IMR-90 (cell line): Measurements from ENCODE around the gene NLRC3. TPM values are rescaled to one million over a fixed set of nuclear protein-coding genes. Genes with fewer than 3 reads are reported as not detected.

Source experiments
- ATAC-seq: fragments of 200-7000 bp; cut with Tn5 transposase; 2 replicates; pipeline ENCODE4 v1.9.1; 2020; ENCODE audit warnings: low read depth, mild to moderate bottlenecking, moderate library complexity
- BruUV-seq: library from RNA; stranded (reverse); fragments of 400-500 nt; replicated peaks from 2 replicates; lab custom pipeline; 2021; lab: Mats Ljungman, UMichigan
- CTCF ChIA-PET: fragments of 300-600 bp; formaldehyde crosslinking; extraction: SDS; loops from one replicate; lab custom pipeline; 2021; ENCODE audit warnings: antibody characterized with exemption; lab: Yijun Ruan, JAX
- POLR2A ChIA-PET: fragments of 300-600 bp; sonication (Branson Sonifier 250); formaldehyde crosslinking; loops from one replicate; lab custom pipeline; 2022; ENCODE audit warnings: antibody characterized with exemption; ENCODE audit not compliant: unreplicated experiment; lab: Charles Lee
- DNase-seq: peaks from one replicate; pipeline ENCODE4 v3.0.0; 2013
- H2AFZ ChIP-seq: replicated peaks from 2 replicates; pipeline ENCODE3; 2013; ENCODE audit warnings: low read length, mild to moderate bottlenecking; ENCODE audit not compliant: poor library complexity
- H2AK5ac ChIP-seq: 2 replicates; pipeline ENCODE4 v1.6.1; 2013; ENCODE audit warnings: low read depth, low read length, inconsistent platforms
- H2AK9ac ChIP-seq: replicated peaks from 2 replicates; pipeline ENCODE3; 2013; ENCODE audit warnings: mild to moderate bottlenecking, low read depth, low read length, moderate library complexity; ENCODE audit not compliant: poor library complexity
- H2BK120ac ChIP-seq: 2 replicates; pipeline ENCODE4 v1.6.1; 2013; ENCODE audit warnings: low read depth, low read length, inconsistent platforms
- H2BK15ac ChIP-seq: 3 replicates; pipeline ENCODE4 v1.6.1; 2013; ENCODE audit warnings: low read depth, low read length, inconsistent platforms
- H2BK20ac ChIP-seq: 2 replicates; pipeline ENCODE4 v1.6.1; 2013; ENCODE audit warnings: low read depth, mild to moderate bottlenecking, inconsistent platforms, low read length, moderate library complexity
- H2BK5ac ChIP-seq: 2 replicates; pipeline ENCODE4 v1.6.1; 2013; ENCODE audit warnings: mild to moderate bottlenecking, low read depth, low read length, inconsistent platforms; ENCODE audit not compliant: poor library complexity, severe bottlenecking
- H3K14ac ChIP-seq: replicated peaks from 2 replicates; pipeline ENCODE4 v1.6.1; 2013; ENCODE audit warnings: low read depth, low read length, inconsistent platforms
- H3K18ac ChIP-seq: 2 replicates; pipeline ENCODE4 v1.6.1; 2013; ENCODE audit warnings: low read depth, low read length, control low read depth
- H3K23ac ChIP-seq: 2 replicates; pipeline ENCODE4 v1.6.1; 2013; ENCODE audit warnings: low read depth, low read length, inconsistent platforms
- H3K27ac ChIP-seq: 2 replicates; pipeline ENCODE4 v1.5.1; 2013; ENCODE audit warnings: mild to moderate bottlenecking, control low read depth, low read length; ENCODE audit not compliant: insufficient read depth
- H3K27me3 ChIP-seq: 2 replicates; pipeline ENCODE4 v1.6.1; 2013; ENCODE audit warnings: low read length; ENCODE audit not compliant: control insufficient read depth, insufficient read depth
- H3K36me3 ChIP-seq: 2 replicates; pipeline ENCODE4 v1.6.1; 2013; ENCODE audit warnings: low read length, mixed read lengths; ENCODE audit not compliant: control insufficient read depth, insufficient read depth
- H3K4ac ChIP-seq: 2 replicates; pipeline ENCODE4 v1.6.1; 2013; ENCODE audit warnings: low read depth, low read length, inconsistent platforms
- H3K4me1 ChIP-seq: 2 replicates; pipeline ENCODE4 v1.6.1; 2013; ENCODE audit warnings: low read length, mixed read lengths; ENCODE audit not compliant: control insufficient read depth, insufficient read depth
- H3K4me2 ChIP-seq: 2 replicates; pipeline ENCODE4 v1.6.1; 2013; ENCODE audit warnings: low read depth, mild to moderate bottlenecking, control low read depth, low read length, moderate library complexity
- H3K4me3 ChIP-seq: 2 replicates; pipeline ENCODE4 v1.5.1; 2013; ENCODE audit warnings: low read depth, mild to moderate bottlenecking, control low read depth, low read length, moderate library complexity; ENCODE audit not compliant: insufficient read depth
- H3K56ac ChIP-seq: 2 replicates; pipeline ENCODE4 v1.6.1; 2013; ENCODE audit warnings: low read length, inconsistent platforms; ENCODE audit not compliant: insufficient read depth; ENCODE audit errors: extremely low read depth
- H3K79me1 ChIP-seq, 2 experiments: 2 replicates each; pipeline ENCODE4 v1.6.1; 2013; ENCODE audit warnings: low read length in 2 of 2, inconsistent platforms in 1 of 2, low read depth in 1 of 2
- H3K9ac ChIP-seq: 2 replicates; pipeline ENCODE4 v1.6.1; 2013; ENCODE audit warnings: low read depth, low read length, control low read depth
- H3K9me1 ChIP-seq: 2 replicates; pipeline ENCODE4 v1.6.1; 2013; ENCODE audit warnings: low read length, inconsistent platforms; ENCODE audit not compliant: insufficient read depth
- H3K9me3 ChIP-seq: 2 replicates; pipeline ENCODE4 v1.6.1; 2013; ENCODE audit warnings: low read length; ENCODE audit not compliant: control insufficient read depth, insufficient read depth
- H4K20me1 ChIP-seq: 2 replicates; pipeline ENCODE4 v1.6.1; 2013; ENCODE audit warnings: low read length, inconsistent platforms; ENCODE audit not compliant: insufficient read depth
- H4K5ac ChIP-seq: 2 replicates; pipeline ENCODE4 v1.6.1; 2013; ENCODE audit warnings: mild to moderate bottlenecking, low read depth, low read length, control low read depth
- H4K8ac ChIP-seq, 2 experiments: 2 replicates each; pipeline ENCODE4 v1.6.1; 2013; ENCODE audit warnings: low read depth in 2 of 2, low read length in 2 of 2, control low read depth in 1 of 2, inconsistent platforms in 1 of 2
- H4K91ac ChIP-seq: 2 replicates; pipeline ENCODE4 v1.6.1; 2013; ENCODE audit warnings: low read depth, low read length, inconsistent platforms; ENCODE audit not compliant: insufficient read depth
- NFE2L2 ChIP-seq: fragments of 150-350 bp; IDR thresholded peaks from 2 replicates; pipeline ENCODE4 v1.6.1; 2016; ENCODE audit warnings: low read depth, mild to moderate bottlenecking, low read length
- RCOR1 ChIP-seq: IDR thresholded peaks from 2 replicates; pipeline ENCODE4 v1.6.1; 2012; ENCODE audit warnings: mild to moderate bottlenecking, low read length, improper control_type of control experiment; ENCODE audit not compliant: insufficient replicate concordance
- USF2 ChIP-seq: fragments of 150-350 bp; IDR thresholded peaks from 2 replicates; pipeline ENCODE4 v1.6.1; 2017; ENCODE audit warnings: mild to moderate bottlenecking, antibody characterized with exemption, low read length, low read depth
- WGBS, 2 experiments: methylation state at CpG; one replicate each; pipeline versions ENCODE4 v1.1.5 to v1.1.7; 2013; ENCODE audit warnings: missing lambda C conversion rate in 2 of 2; ENCODE audit not compliant: insufficient read length in 1 of 2; ENCODE audit errors: extremely low coverage in 2 of 2; 5-methylcytosine and 5-hydroxymethylcytosine counted together
- dilution Hi-C: fragments of 300-500 bp; cut with HindIII; formaldehyde crosslinking; loops from one replicate; pipeline ENCODE4 v1.14.3; 2018; ENCODE audit warnings: low sequenced_read_pairs; ENCODE audit not compliant: unreplicated experiment
- in situ Hi-C: fragments of 300-500 bp; cut with MboI; formaldehyde crosslinking; loops from 3 replicates; pipeline ENCODE4 v1.14.3; 2019; ENCODE audit warnings: low sequenced_read_pairs, inconsistent platforms, mixed read lengths
- intact Hi-C: fragments of 100-400 bp; cut with micrococcal nuclease; formaldehyde crosslinking; loops from 2 replicates; pipeline ENCODE4 v1.10.0; 2022
- polyA plus RNA-seq, 3 experiments: library from polyadenylated mRNA; depleted of rRNA; stranded (reverse); fragments of >200 nt; gene quantifications; 2 replicates each; pipeline ENCODE4 v1.2.3, GENCODE V29; 2012; ENCODE audit warnings: low replicate concordance in 1 of 3
- total RNA-seq: library from RNA; depleted of rRNA; stranded (reverse); fragments of >200 nt; gene quantifications from 2 replicates; pipeline ENCODE4 v1.2.3, GENCODE V29; 2012

The NLRC3 gene
- total and polyA plus RNA-seq, 2 of the 4 experiments (the other 2 are of a cell fraction), result not detected

DNA sequence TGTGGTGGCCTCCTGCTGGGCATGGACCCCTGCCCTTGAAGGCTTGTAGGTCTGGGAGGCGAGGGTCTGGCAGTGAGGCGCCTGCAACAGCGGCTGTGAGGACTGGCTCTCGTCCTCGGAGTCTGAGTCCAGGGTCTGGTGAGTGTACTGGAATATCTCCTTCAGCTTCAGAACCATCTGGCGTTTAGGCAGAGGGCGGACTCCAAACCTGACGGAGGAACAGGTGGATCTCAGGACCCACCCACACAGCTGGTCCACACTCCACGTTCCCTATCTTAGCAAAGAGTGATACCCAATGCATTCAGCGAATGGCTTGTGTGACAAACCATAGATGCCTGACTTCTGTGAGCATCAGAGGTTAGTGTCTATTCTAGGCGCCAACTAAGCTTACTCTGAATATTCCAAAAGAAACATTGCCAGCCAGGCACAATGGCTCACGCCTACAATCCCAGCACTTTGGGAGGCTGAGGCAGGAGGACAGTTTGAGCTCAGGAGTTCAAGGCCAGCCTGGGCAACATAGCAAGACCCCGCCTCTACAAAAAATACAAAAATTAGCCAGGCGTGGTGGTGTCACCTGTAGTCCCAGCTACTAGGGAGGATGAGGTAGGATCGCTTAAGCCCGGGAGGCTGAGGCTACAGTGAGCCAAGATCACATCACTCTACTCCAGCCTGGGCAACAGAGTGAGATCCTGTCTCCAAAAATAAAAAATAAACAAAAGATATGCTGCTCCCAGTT, 6.3 kb upstream of the NLRC3 start:
- no peak for ATAC-seq
- Histone ChIP-seq H4K91ac (no peak overlapping the region), H3K23ac (no peak overlapping the region), H3K14ac (no peak overlapping the region), H3K27me3 (no peaks in the 10 kb centered on the region), H2AK9ac (no peak overlapping the region), H4K20me1 (no peaks in the 10 kb centered on the region), H3K4ac (no peak overlapping the region), H2BK15ac (no peak overlapping the region), H3K9ac (no peak overlapping the region), H3K79me1 (no peaks in the 10 kb centered on the region), H3K4me1 (no peaks in the 10 kb centered on the region; the same call in 1 of the 2 replicates), H3K56ac (no peak overlapping the region), H3K27ac (no peak overlapping the region), H4K8ac (no peak overlapping the region), H2BK5ac (no peak overlapping the region), H3K9me1 (no peaks in the 10 kb centered on the region), H4K5ac (no peak overlapping the region), H3K18ac (no peak overlapping the region), H3K4me2 (no peak overlapping the region), H3K9me3 (no peaks in the 10 kb centered on the region), H3K4me3 (no peak overlapping the region), H3K36me3 (peaks cover 15% of the 10 kb centered on the region), H2BK20ac (no peak overlapping the region), H2BK120ac (no peak overlapping the region), H2AK5ac (no peak overlapping the region), H2AFZ (no peak overlapping the region)
- dilution Hi-C loops (no loop called here), in situ Hi-C loops (no loop called here), intact Hi-C loops (no loop called here)
- POLR2A ChIA-PET, result no interaction called here
- CTCF ChIA-PET, result no interaction called here
- TF ChIP-seq RCOR1 (no peak), USF2 (no peak), NFE2L2 (no peak)
- DNase-seq, result no peak
- BruUV-seq, result no TSS peak
- WGBS, 2 experiments, result 97% methylated on average over 8 of the region's 16 CpGs; no CpG with 5 or more reads in 1 of the 2 experiments
